Neural crest cell (in vitro differentiated cells): ENCODE results near the gene NFASC. TPM values are rescaled to one million over a fixed set of nuclear protein-coding genes. Genes with fewer than 3 reads are reported as not detected.

Experiments
- DNase-seq: peaks from one replicate; pipeline ENCODE4 v3.0.0; 2021; ENCODE audit warnings: low read depth, mixed read lengths, low spot score
- H3K27ac Mint-ChIP-seq: one replicate; pipeline ENCODE4 v1.8.0; 2021; ENCODE audit warnings: mild to moderate bottlenecking, mixed read lengths; ENCODE audit not compliant: unreplicated experiment
- H3K27me3 Mint-ChIP-seq: 2 replicates; pipeline ENCODE4 v1.8.0; 2021; ENCODE audit warnings: low read depth, mild to moderate bottlenecking, mixed read lengths
- H3K36me3 Mint-ChIP-seq: 2 replicates; pipeline ENCODE4 v1.8.0; 2021; ENCODE audit warnings: low read depth, mild to moderate bottlenecking, mixed read lengths
- H3K4me1 Mint-ChIP-seq: 2 replicates; pipeline ENCODE4 v1.8.0; 2021; ENCODE audit warnings: mixed read lengths
- H3K4me3 Mint-ChIP-seq: one replicate; pipeline ENCODE4 v1.8.0; 2021; ENCODE audit warnings: mild to moderate bottlenecking, mixed read lengths
- H3K9me3 Mint-ChIP-seq: 2 replicates; pipeline ENCODE4 v1.8.0; 2021; ENCODE audit warnings: mixed read lengths
- CTCF ChIP-seq: fragments of 200-600 bp; sonication (generic); conservative IDR thresholded peaks from 2 replicates; pipeline ENCODE4 v1.5.0; 2021; ENCODE audit warnings: antibody characterized with exemption, mild to moderate bottlenecking
- total RNA-seq: library from RNA; stranded (reverse); gene quantifications from 2 replicates; pipeline ENCODE4 v1.2.1, GENCODE V29; 2021

The NFASC gene
- total RNA-seq, 1 donor from 2014 or later = 12.9 TPM

- DNase-seq = no peak
- no peak overlapping the region for H3K4me3 Mint-ChIP-seq
- no peaks in the 10 kb centered on the region for H3K9me3 Mint-ChIP-seq
- H3K27ac Mint-ChIP-seq = peak overlapping the region; percentile 87
- H3K27me3 Mint-ChIP-seq = peaks cover 11% of the 10 kb centered on the region
- H3K36me3 Mint-ChIP-seq = no peaks in the 10 kb centered on the region
- TF ChIP-seq CTCF = no peak
- H3K4me1 Mint-ChIP-seq = peaks cover 21% of the 10 kb centered on the region
Observed at GRCh38 chr1:205012391-205013140, 141.9 kb downstream of the NFASC start.

- no peak for DNase-seq
- H3K27ac Mint-ChIP-seq = no peak overlapping the region
Observed at GRCh38 chr1:205013683-205014367, 143.2 kb downstream of the NFASC start.

GRCh38 chr1:205014783-205015182, 144.1 kb downstream of the NFASC start:
- H3K27ac Mint-ChIP-seq = no peak overlapping the region
- H3K27me3 Mint-ChIP-seq = peaks cover 12% of the 10 kb centered on the region
- no peak for TF ChIP-seq CTCF
- no peak overlapping the region for H3K4me3 Mint-ChIP-seq
- peaks cover 19% of the 10 kb centered on the region for H3K4me1 Mint-ChIP-seq
- H3K9me3 Mint-ChIP-seq = no peaks in the 10 kb centered on the region
- no peak for DNase-seq
- H3K36me3 Mint-ChIP-seq = no peaks in the 10 kb centered on the region

More at GRCh38 chr1:205013683-205014367, 143.2 kb downstream of the NFASC start:
- no peak overlapping the region for H3K4me3 Mint-ChIP-seq
- no peak for TF ChIP-seq CTCF
- peaks cover 21% of the 10 kb centered on the region for H3K4me1 Mint-ChIP-seq
- no peaks in the 10 kb centered on the region for H3K36me3 Mint-ChIP-seq
- H3K27me3 Mint-ChIP-seq = peaks cover 11% of the 10 kb centered on the region
- H3K9me3 Mint-ChIP-seq = no peaks in the 10 kb centered on the region

GRCh38 chr1:205015241-205015640, 144.6 kb downstream of the NFASC start:
- no peak for DNase-seq
- TF ChIP-seq CTCF = no peak
- Mint-ChIP-seq H3K4me1 (peaks cover 17% of the 10 kb centered on the region), H3K9me3 (no peaks in the 10 kb centered on the region), H3K27ac (no peak overlapping the region), H3K4me3 (no peak overlapping the region), H3K36me3 (no peaks in the 10 kb centered on the region), H3K27me3 (peaks cover 12% of the 10 kb centered on the region)

- H3K4me3 Mint-ChIP-seq = no peak overlapping the region
- H3K36me3 Mint-ChIP-seq = no peaks in the 10 kb centered on the region
- no peaks in the 10 kb centered on the region for H3K9me3 Mint-ChIP-seq
- TF ChIP-seq CTCF = no peak
- peaks cover 12% of the 10 kb centered on the region for H3K27me3 Mint-ChIP-seq
- H3K4me1 Mint-ChIP-seq = peaks cover 17% of the 10 kb centered on the region
- no peak overlapping the region for H3K27ac Mint-ChIP-seq
- no peak for DNase-seq
Observed at GRCh38 chr1:205016075-205016474, 145.4 kb downstream of the NFASC start.
